PC-3 (cell line): ENCODE results near the gene B4GALNT1. TPM values are rescaled to one million over a fixed set of nuclear protein-coding genes. Genes with fewer than 3 reads are reported as not detected.

Experiments
- ATAC-seq: fragments of 200-7000 bp; cut with Tn5 transposase; 2 replicates; pipeline ENCODE4 v1.9.1; 2020; ENCODE audit warnings: mild to moderate bottlenecking, moderate library complexity
- BruUV-seq: library from RNA; stranded (reverse); fragments of 400-500 nt; replicated peaks from 2 replicates; lab custom pipeline; 2021; lab: Mats Ljungman, UMichigan
- CTCF ChIA-PET: fragments of 300-600 bp; sonication (Branson Sonifier 250); formaldehyde crosslinking; loops from one replicate; lab custom pipeline; 2022; ENCODE audit warnings: antibody characterized with exemption; lab: Charles Lee
- POLR2A ChIA-PET: fragments of 300-600 bp; sonication (Branson Sonifier 250); formaldehyde crosslinking; loops from one replicate; lab custom pipeline; 2022; ENCODE audit warnings: antibody characterized with exemption; ENCODE audit not compliant: unreplicated experiment; lab: Charles Lee
- DNase-seq: peaks from one replicate; pipeline ENCODE4 v3.0.0-alpha.2; 2015
- H2AFZ ChIP-seq: fragments of 300-600 bp; sonication (generic); 2 replicates; pipeline ENCODE4 v1.6.0; 2016; ENCODE audit warnings: antibody characterized with exemption, low read length
- H3F3A ChIP-seq: fragments of 300-600 bp; sonication (generic); one replicate; pipeline ENCODE4 v1.6.0; 2017; ENCODE audit warnings: antibody characterized with exemption, low read length, control low read depth, mild to moderate bottlenecking; ENCODE audit not compliant: unreplicated experiment
- H3K27ac ChIP-seq: fragments of 300-600 bp; sonication (generic); 2 replicates; pipeline ENCODE4 v1.5.1; 2016; ENCODE audit warnings: mild to moderate bottlenecking, low read length
- H3K27me3 ChIP-seq: fragments of 300-600 bp; sonication (generic); 2 replicates; pipeline ENCODE4 v1.6.1; 2016; ENCODE audit warnings: low read length, mixed read lengths
- H3K36me3 ChIP-seq: fragments of 300-600 bp; sonication (generic); 2 replicates; pipeline ENCODE4 v1.6.1; 2016; ENCODE audit warnings: low read depth, mixed run types, low read length, mixed read lengths
- H3K4me1 ChIP-seq: fragments of 300-600 bp; sonication (generic); 2 replicates; pipeline ENCODE4 v1.5.1; 2016; ENCODE audit warnings: low read length; ENCODE audit not compliant: insufficient read depth
- H3K4me2 ChIP-seq: fragments of 300-600 bp; sonication (generic); 2 replicates; pipeline ENCODE4 v1.6.0; 2016; ENCODE audit warnings: low read length
- H3K4me3 ChIP-seq: fragments of 300-600 bp; sonication (generic); 2 replicates; pipeline ENCODE4 v1.5.1; 2016; ENCODE audit warnings: mild to moderate bottlenecking, low read length, mixed read lengths
- H3K79me2 ChIP-seq: fragments of 300-600 bp; sonication (generic); 2 replicates; pipeline ENCODE4 v1.6.1; 2017; ENCODE audit warnings: low read length, mixed read lengths
- H3K9ac ChIP-seq: fragments of 300-600 bp; sonication (generic); 2 replicates; pipeline ENCODE4 v1.6.0; 2016; ENCODE audit warnings: mild to moderate bottlenecking, low read length
- H3K9me2 ChIP-seq: fragments of 300-600 bp; sonication (generic); replicated peaks from 2 replicates; pipeline ENCODE4 v1.6.1; 2016; ENCODE audit warnings: mixed run types, low read length, mixed read lengths
- H3K9me3 ChIP-seq: fragments of 300-600 bp; sonication (generic); 2 replicates; pipeline ENCODE4 v1.6.1; 2016; ENCODE audit warnings: low read length, mixed read lengths
- H4K20me1 ChIP-seq: fragments of 300-600 bp; sonication (generic); 2 replicates; pipeline ENCODE4 v1.6.1; 2016; ENCODE audit warnings: low read length, mixed read lengths
- CTCF ChIP-seq: fragments of 300-600 bp; sonication (generic); conservative IDR thresholded peaks from 2 replicates; pipeline ENCODE4 v1.5.1; 2017; ENCODE audit warnings: antibody characterized with exemption, low read depth, mild to moderate bottlenecking, low read length
- EZH2 ChIP-seq: fragments of 300-600 bp; sonication (generic); IDR thresholded peaks from one replicate; pipeline ENCODE4 v1.6.1; 2017; ENCODE audit warnings: antibody characterized with exemption, mild to moderate bottlenecking, low read length; ENCODE audit not compliant: unreplicated experiment
- EZH2phosphoT487 ChIP-seq: fragments of 300-600 bp; sonication (generic); IDR thresholded peaks from 2 replicates; pipeline ENCODE4 v1.6.1; 2018; ENCODE audit warnings: mild to moderate bottlenecking, antibody characterized with exemption, low read length, borderline replicate concordance
- intact Hi-C: fragments of 100-400 bp; cut with micrococcal nuclease; formaldehyde crosslinking; loops from 2 replicates; pipeline ENCODE4 v1.9.0; 2023
- total RNA-seq: library from RNA; depleted of rRNA; stranded (reverse); fragments of >200 nt; gene quantifications from 2 replicates; pipeline ENCODE4 v1.2.3, GENCODE V29; 2014

Gene B4GALNT1
- total RNA-seq, 1 experiment from 2014 or later, result 39.0 TPM

- Histone ChIP-seq H3K4me2 (no peak overlapping the region), H3K79me2 (no peaks in the 10 kb centered on the region), H3K9ac (no peak overlapping the region), H4K20me1 (no peaks in the 10 kb centered on the region), H3K4me3 (no peak overlapping the region), H3K36me3 (no peaks in the 10 kb centered on the region; the same call in 1 of the 2 replicates), H2AFZ (no peak overlapping the region), H3K9me2 (no peaks in the 10 kb centered on the region), H3K9me3 (no peaks in the 10 kb centered on the region), H3K4me1 (no peaks in the 10 kb centered on the region), H3K27ac (no peak overlapping the region), H3K27me3 (peaks cover 15% of the 10 kb centered on the region), H3F3A (no peaks in the 10 kb centered on the region)
- CTCF ChIA-PET, result no interaction called here
- TF ChIP-seq EZH2phosphoT487, result no peak
- no peak for TF ChIP-seq CTCF
- no peak for TF ChIP-seq EZH2
- intact Hi-C loops, result no loop called here
- BruUV-seq, result no TSS peak
- DNase-seq (no peak), ATAC-seq (no peak)
- POLR2A ChIA-PET, result no interaction called here
Observed at GRCh38 chr12:57624441-57625220, 8.4 kb downstream of the B4GALNT1 start.

- H4K20me1 ChIP-seq, result no peaks in the 10 kb centered on the region
- H3K9ac ChIP-seq, result no peak overlapping the region
- H3K9me2 ChIP-seq, result no peaks in the 10 kb centered on the region
- ATAC-seq, result no peak
- no peaks in the 10 kb centered on the region for H3K9me3 ChIP-seq
- no peaks in the 10 kb centered on the region for H3K4me1 ChIP-seq
- no peaks in the 10 kb centered on the region; the same call in 1 of the 2 replicates for H3K36me3 ChIP-seq
- no peak overlapping the region for H3K4me3 ChIP-seq
- no TSS peak for BruUV-seq
- no peaks in the 10 kb centered on the region for H3F3A ChIP-seq
- TF ChIP-seq EZH2phosphoT487 (no peak), EZH2 (no peak), CTCF (no peak)
- ChIA-PET CTCF (interaction anchor here (0.7 kb wide), 1 partner anchor 37 kb away, joined by 3 read pairs; no protein-coding TSS in a partner anchor), POLR2A (no interaction called here)
- no peaks in the 10 kb centered on the region for H3K79me2 ChIP-seq
- DNase-seq, result no peak
- H2AFZ ChIP-seq, result no peak overlapping the region
- H3K27me3 ChIP-seq, result peaks cover 15% of the 10 kb centered on the region
- intact Hi-C loops, result no loop called here
- no peak overlapping the region for H3K27ac ChIP-seq
- H3K4me2 ChIP-seq, result no peak overlapping the region
Observed at GRCh38 chr12:57623811-57624390, 9.1 kb downstream of the B4GALNT1 start.

GRCh38 chr12:57623385-57623784, 9.6 kb downstream of the B4GALNT1 start:
- ChIA-PET CTCF (interaction anchor here (0.7 kb wide), 1 partner anchor 38 kb away, joined by 3 read pairs; no protein-coding TSS in a partner anchor), POLR2A (no interaction called here)
- Histone ChIP-seq H3K4me3 (no peak overlapping the region), H3K79me2 (no peaks in the 10 kb centered on the region), H3K9me3 (no peaks in the 10 kb centered on the region), H3K27ac (no peak overlapping the region), H3K4me1 (no peaks in the 10 kb centered on the region), H3F3A (no peaks in the 10 kb centered on the region), H3K9ac (no peak overlapping the region), H2AFZ (no peak overlapping the region), H3K36me3 (no peaks in the 10 kb centered on the region), H3K9me2 (no peaks in the 10 kb centered on the region), H4K20me1 (no peaks in the 10 kb centered on the region), H3K27me3 (peaks cover 15% of the 10 kb centered on the region), H3K4me2 (no peak overlapping the region)
- no TSS peak for BruUV-seq
- ATAC-seq, result no peak
- TF ChIP-seq EZH2, result no peak
- no peak for TF ChIP-seq EZH2phosphoT487
- TF ChIP-seq CTCF, result no peak
- intact Hi-C loops, result no loop called here
- no peak for DNase-seq
